Natural killer cell (primary cell): ENCODE measurements around the gene PRSS12. TPM values are rescaled to one million over a fixed set of nuclear protein-coding genes. Genes with fewer than 3 reads are reported as not detected.

Experiments used
- ATAC-seq, 3 donors: fragments of 150-1000 bp in 2 of 3; fragments of 200-7000 bp in 1 of 3; cut with Tn5 transposase; 1 replicate in 1 of 3; 2 replicates in 2 of 3; pipeline ENCODE4 v1.10.0; 2021; ENCODE audit warnings: mild to moderate bottlenecking in 2 of 3, moderate library complexity in 2 of 3
- DNase-seq, 2 donors: peaks; one replicate each; pipeline versions ENCODE4 v3.0.0 to v3.0.0-alpha.2; 2013 to 2021; ENCODE audit warnings: mixed read lengths in 1 of 2
- H3K27ac ChIP-seq: one replicate; pipeline ENCODE4 v1.5.1; 2013; ENCODE audit warnings: mild to moderate bottlenecking, low read length
- H3K27me3 ChIP-seq: one replicate; pipeline ENCODE4 v1.6.1; 2013; ENCODE audit warnings: low read length; ENCODE audit not compliant: control insufficient read depth, insufficient read depth
- H3K36me3 ChIP-seq: one replicate; pipeline ENCODE4 v1.6.1; 2013; ENCODE audit warnings: low read length; ENCODE audit not compliant: control insufficient read depth, insufficient read depth
- H3K4me1 ChIP-seq: one replicate; pipeline ENCODE4 v1.6.1; 2013; ENCODE audit warnings: low read length; ENCODE audit not compliant: control insufficient read depth, insufficient read depth
- H3K4me3 ChIP-seq: one replicate; pipeline ENCODE4 v1.5.1; 2013; ENCODE audit warnings: low read length
- H3K9me3 ChIP-seq: one replicate; pipeline ENCODE4 v1.6.1; 2013; ENCODE audit warnings: low read length; ENCODE audit not compliant: control insufficient read depth, insufficient read depth
- H3K27ac Mint-ChIP-seq, 2 donors: one replicate each; pipeline ENCODE4 v1.8.0; 2022; ENCODE audit warnings: mild to moderate bottlenecking in 2 of 2, mixed read lengths in 2 of 2, moderate library complexity in 1 of 2
- H3K27me3 Mint-ChIP-seq, 2 donors: one replicate each; pipeline ENCODE4 v1.8.0; 2022; ENCODE audit warnings: low read depth in 2 of 2, mixed read lengths in 2 of 2
- H3K36me3 Mint-ChIP-seq: one replicate; pipeline ENCODE4 v1.8.0; 2022; ENCODE audit warnings: mixed read lengths
- H3K4me1 Mint-ChIP-seq, 2 donors: one replicate each; pipeline ENCODE4 v1.8.0; 2022; ENCODE audit warnings: mixed read lengths in 2 of 2
- H3K4me3 Mint-ChIP-seq: one replicate; pipeline ENCODE4 v1.8.0; 2022; ENCODE audit warnings: mild to moderate bottlenecking, moderate library complexity, mixed read lengths
- H3K9me3 Mint-ChIP-seq, 2 donors: one replicate each; pipeline ENCODE4 v1.8.0; 2022; ENCODE audit warnings: mixed read lengths in 2 of 2
- WGBS: methylation state at CpG from one replicate; pipeline ENCODE4 v1.1.7; 2013; ENCODE audit warnings: missing lambda C conversion rate; ENCODE audit not compliant: insufficient coverage; 5-methylcytosine and 5-hydroxymethylcytosine counted together
- intact Hi-C: fragments of 100-400 bp; cut with micrococcal nuclease; formaldehyde crosslinking; loops from one replicate; pipeline ENCODE4 v1.14.2; 2022
- total RNA-seq, 4 donors: library from RNA; stranded (reverse); fragments of 120-200 nt in 1 of 4; gene quantifications; one replicate each; pipeline versions ENCODE4 v1.2.3 to v1.2.4, GENCODE V29; 2013 to 2022
- TF ChIP-seq, protein P1 (sequence below): fragments of 200-600 bp; IDR thresholded peaks from one replicate; pipeline ENCODE4 v1.8.0; 2022; ENCODE audit warnings: antibody characterized with exemption

The PRSS12 gene
- total RNA-seq, 3 donors from 2014 or later (not counting 1 experiment from before 2014, with no cell fraction given), result not detected

DNA sequence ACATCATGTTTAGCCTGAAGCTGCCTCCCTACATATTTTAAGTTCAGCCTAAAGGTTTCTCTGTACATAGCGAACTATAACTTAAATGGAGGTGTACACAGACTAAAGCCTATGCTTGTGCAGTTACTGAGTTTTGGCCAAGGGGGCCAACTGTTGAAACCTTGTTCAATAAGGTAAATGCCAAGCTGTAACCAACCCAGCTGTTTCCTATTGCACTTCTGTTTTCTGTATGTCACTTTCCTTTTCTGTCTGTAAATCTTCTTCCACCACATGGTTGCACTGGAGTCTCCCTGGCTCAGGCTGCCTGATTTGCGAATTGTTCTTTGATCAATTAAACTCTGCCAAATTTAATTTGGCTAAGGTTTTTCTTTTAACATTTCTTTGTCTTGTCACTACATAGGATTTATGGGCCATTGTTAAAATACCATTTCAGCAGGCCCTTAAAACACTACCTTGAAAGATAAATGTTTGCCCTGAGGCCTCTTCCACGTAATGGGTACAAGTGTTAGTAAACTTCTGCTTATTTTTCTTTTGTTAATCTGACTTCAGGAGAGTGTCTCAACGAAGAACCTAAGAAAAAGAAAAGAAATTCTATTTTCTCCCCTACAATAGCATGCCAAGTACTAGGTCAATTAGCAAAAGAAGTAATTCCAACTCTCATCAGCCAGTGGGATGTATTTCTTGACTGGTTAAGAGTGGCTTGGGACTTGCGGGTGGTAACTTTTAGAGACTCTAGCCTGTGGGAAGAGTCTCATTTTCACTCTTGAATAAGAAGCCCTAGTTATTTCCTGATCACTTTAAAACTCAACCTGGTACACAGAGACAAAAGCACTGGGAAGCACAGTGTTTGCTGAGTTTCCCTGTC lies 45.7 kb upstream of the PRSS12 start:
- no peak overlapping the region for H3K27ac Mint-ChIP-seq
- no peaks in the 10 kb centered on the region for H3K9me3 ChIP-seq

DNA sequence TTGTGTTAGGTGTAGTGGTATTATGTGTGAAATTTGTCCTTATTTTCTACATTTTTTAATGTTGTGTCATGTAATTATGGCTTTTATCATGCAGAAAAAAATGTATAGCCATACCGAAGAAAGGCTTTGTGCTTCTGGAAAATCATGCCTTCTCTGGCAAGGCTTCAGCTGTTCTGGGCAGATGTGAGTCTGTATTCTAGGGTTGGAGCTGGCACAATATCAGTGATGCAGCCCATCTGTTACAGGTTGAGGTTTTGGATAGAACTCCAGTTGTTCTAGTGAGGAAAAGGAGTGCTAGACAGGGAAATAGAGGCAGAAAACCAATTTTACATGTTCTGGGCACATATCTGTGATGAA lies 44.8 kb upstream of the PRSS12 start:
- Histone ChIP-seq H3K9me3 (no peaks in the 10 kb centered on the region), H3K4me1 (no peaks in the 10 kb centered on the region), H3K27ac (no peak overlapping the region), H3K36me3 (no peaks in the 10 kb centered on the region), H3K4me3 (no peak overlapping the region), H3K27me3 (no peaks in the 10 kb centered on the region)
- no peak for DNase-seq
- Mint-ChIP-seq H3K4me1 (no peaks in the 10 kb centered on the region), H3K27ac (no peak overlapping the region), H3K36me3 (no peaks in the 10 kb centered on the region), H3K4me3 (no peak overlapping the region), H3K9me3 (peaks cover 2% of the 10 kb centered on the region in 2 donors), H3K27me3 (no peaks in the 10 kb centered on the region)
- no peak for ATAC-seq
- intact Hi-C loops, result no loop called here
- 88% methylated on average over 1 of the region's 1 CpG for WGBS
- TF ChIP-seq, protein P1, sequence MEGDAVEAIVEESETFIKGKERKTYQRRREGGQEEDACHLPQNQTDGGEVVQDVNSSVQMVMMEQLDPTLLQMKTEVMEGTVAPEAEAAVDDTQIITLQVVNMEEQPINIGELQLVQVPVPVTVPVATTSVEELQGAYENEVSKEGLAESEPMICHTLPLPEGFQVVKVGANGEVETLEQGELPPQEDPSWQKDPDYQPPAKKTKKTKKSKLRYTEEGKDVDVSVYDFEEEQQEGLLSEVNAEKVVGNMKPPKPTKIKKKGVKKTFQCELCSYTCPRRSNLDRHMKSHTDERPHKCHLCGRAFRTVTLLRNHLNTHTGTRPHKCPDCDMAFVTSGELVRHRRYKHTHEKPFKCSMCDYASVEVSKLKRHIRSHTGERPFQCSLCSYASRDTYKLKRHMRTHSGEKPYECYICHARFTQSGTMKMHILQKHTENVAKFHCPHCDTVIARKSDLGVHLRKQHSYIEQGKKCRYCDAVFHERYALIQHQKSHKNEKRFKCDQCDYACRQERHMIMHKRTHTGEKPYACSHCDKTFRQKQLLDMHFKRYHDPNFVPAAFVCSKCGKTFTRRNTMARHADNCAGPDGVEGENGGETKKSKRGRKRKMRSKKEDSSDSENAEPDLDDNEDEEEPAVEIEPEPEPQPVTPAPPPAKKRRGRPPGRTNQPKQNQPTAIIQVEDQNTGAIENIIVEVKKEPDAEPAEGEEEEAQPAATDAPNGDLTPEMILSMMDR, result no peak

More for the DNA sequence above, 45.7 kb upstream of the PRSS12 start:
- Histone ChIP-seq H3K27me3 (no peaks in the 10 kb centered on the region), H3K4me1 (no peaks in the 10 kb centered on the region), H3K36me3 (no peaks in the 10 kb centered on the region), H3K27ac (no peak overlapping the region), H3K4me3 (no peak overlapping the region)
- intact Hi-C loops, result no loop called here
- Mint-ChIP-seq H3K4me3 (no peak overlapping the region), H3K4me1 (no peaks in the 10 kb centered on the region), H3K9me3 (no peaks in the 10 kb centered on the region), H3K36me3 (no peaks in the 10 kb centered on the region), H3K27me3 (no peaks in the 10 kb centered on the region)
- TF ChIP-seq, protein P1, result no peak
- no peak for DNase-seq
- no peak for ATAC-seq
- WGBS, result 43% methylated on average over 3 of the region's 5 CpGs

DNA sequence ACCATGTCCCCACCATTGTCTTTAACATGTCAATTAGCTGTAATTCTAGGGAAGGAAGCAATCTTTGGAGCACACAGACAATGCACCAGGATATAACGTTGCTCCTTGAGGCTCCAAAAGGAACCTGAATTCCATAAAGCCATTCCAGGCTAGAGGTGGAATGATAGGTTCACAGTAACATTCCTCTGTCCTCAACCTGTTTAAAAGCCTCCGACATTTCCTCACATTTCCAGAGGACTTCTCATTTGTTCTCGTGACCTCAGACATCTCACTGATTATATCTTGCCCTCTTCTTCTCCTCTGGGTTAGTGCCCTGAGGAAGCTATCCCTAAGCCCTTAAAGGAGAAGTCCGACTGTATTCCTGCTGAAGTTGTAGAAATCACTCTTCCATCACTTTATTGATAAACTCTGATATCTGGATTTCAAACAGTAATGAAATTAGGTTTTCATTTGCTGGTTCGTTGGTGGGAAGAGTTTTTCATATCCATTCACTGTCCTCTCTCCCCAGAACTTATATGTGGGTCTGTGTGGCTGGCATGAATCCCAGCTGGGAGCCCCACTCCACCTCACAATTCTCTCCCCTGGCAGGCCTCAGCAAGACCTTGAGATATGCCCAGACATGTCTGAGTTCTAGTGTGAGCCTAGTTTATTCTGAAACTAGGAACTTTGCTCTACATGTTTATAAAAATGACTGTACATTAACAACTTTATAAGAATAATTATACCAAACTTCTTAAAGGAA lies 44.2 kb upstream of the PRSS12 start:
- H3K36me3 Mint-ChIP-seq, result no peaks in the 10 kb centered on the region
- H3K9me3 Mint-ChIP-seq, result peaks cover 2 to 3% of the 10 kb centered on the region in 2 donors
- DNase-seq (no peak), ATAC-seq (no peak)
- no peak overlapping the region for H3K27ac Mint-ChIP-seq
- no peaks in the 10 kb centered on the region for H3K4me1 Mint-ChIP-seq
- Histone ChIP-seq H3K36me3 (no peaks in the 10 kb centered on the region), H3K4me3 (no peak overlapping the region), H3K27ac (no peak overlapping the region), H3K4me1 (no peaks in the 10 kb centered on the region), H3K27me3 (no peaks in the 10 kb centered on the region), H3K9me3 (no peaks in the 10 kb centered on the region)
- H3K27me3 Mint-ChIP-seq, result no peaks in the 10 kb centered on the region
- H3K4me3 Mint-ChIP-seq, result no peak overlapping the region
- intact Hi-C loops, result no loop called here
- TF ChIP-seq, protein P1, result no peak
- 82% methylated on average over 3 of the region's 5 CpGs for WGBS
